Stimulated activated CD8-positive, alpha-beta memory T cell treated with anti-CD3 and anti-CD28 coated beads, Interleukin-12 subunit alpha, Interleukin-12 subunit beta, amount 100 ng/mL, for 1 hour (primary cell): ENCODE data around the gene UNC80.
A peak's percentile ranks its signal among the peaks of the same experiment; 100 is the strongest.

ENCODE experiments used
- DNase-seq: peaks from one replicate; pipeline ENCODE4 v3.0.0-alpha.2; 2020; ENCODE audit warnings: low read depth

Gene UNC80

DNA sequence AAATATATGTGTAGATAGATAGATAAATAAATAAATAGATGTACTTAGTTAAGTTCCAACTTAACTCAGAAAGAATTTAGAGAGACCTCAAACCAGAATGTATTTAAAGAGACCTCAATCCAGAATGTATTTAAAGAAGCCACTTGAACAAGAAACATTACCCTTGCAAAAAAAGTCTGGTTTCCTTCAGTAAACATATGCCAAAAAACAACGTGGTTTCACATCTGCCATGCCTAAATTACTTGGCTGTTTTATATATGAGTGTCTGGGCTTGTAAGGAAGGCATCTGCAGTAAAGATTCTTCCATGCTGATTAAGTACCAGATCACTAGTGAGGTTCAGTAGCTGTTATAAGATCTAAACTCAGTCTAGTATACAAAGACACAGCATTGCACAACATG lies 201.7 kb downstream of the UNC80 start:
- DNase-seq, result no peak

DNA sequence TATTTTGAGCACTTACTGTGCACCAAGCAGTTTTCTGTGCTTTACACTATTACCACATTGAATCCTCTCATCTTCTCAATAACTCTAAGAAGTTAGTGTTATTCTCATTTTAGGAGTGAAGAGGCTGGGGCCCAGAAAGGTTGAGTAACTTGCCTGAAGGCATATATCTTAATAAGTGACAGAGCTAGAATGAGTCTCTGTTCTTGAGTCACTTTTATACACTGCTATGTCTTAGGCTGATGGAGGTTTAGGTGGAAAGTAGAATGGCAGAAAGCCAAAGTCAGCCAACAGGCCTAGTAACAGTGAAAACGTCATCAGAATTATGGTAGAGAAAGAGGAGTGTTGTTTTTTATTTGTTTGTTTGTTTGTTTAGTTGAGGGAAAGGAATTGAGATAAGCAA lies 202.9 kb downstream of the UNC80 start:
- no peak for DNase-seq

DNA sequence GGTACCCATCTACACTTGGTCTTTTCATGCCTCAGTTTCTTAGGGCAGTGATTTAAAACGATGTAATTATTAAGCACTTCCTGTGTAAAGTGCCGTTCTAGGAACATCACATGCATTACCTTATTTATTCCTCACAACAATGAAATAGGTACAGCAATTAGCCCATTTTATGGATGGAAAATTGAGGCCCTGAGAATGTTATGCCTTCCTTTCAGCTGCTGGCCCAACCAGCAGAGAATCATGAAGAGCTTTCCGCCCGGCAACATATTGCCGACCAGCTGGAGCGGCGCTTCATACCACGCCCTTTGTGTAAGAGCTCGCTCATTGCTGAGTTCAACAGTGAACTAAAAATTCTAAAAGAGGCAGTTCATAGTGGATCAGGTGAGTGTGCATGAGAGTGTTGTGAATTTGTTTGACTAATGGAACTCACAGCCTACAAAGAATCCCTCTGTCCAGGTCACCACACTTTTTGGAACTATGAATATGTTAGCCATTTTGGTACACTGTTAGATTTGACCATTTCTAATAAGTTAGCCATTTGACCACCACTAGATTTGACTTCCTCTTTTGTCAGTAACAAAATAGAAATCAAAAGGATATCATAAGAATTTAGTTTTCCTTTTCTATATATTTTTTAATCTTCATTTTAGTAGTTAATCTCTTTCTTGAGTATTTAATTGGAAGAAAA lies 205.2 kb downstream of the UNC80 start:
- DNase-seq, result no peak

DNA sequence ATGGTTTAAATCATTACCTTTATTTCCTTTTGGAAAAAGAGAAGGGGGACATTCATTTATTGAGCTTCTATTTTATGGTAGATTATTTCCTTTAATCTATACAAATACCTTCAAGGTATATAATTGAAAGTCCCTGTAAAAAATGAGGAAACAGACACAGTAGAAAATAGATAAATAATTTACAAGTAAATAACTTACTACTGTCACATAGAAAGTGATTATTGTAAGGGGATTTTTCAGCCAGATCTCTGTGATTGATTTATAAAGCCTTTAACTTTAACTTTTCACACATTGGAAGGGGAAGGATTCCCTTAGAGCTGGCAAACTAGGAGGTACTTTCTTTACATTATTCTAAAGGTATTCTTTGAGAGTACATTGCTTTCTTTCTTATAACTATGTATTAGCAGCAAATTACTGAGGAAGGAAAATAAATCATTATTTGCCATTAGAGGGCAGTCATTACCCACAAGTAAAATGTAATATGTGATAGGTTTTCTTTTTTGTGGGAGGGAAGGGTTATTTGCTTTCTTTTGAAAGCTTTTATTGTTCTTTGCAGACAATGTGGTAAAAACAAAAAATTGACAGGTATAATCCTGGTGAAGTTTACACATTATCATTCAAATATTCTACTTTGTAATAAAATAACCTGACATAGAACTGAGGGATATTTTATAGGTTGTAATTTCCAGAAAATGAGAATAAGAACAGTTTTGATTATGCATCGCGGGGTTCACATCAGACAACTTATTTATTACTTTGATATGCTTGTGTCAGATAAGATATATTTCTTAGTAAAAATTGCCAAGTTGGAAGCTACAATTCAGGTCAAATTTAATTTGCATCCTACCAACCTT lies 206.0 kb downstream of the UNC80 start:
- no peak for DNase-seq

DNA sequence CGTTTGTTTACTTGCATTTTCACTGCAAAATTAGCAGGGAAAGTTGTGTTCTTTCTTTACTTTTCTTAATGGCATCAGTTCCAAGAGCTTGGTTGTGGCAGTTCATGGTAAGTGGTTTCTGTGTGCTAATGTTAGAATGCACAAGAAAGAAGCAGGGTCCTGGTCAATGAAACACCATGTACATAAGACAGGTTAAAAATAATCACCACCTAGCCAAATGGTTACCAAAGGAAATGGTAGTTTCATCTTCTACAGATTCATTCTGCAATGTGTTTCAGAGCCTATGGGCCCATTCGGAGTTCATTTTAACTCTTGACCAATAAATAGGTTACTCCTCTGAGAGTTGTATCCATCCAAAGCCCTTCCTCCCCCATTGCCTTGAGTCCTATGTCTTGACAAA lies 212.7 kb downstream of the UNC80 start:
- no peak for DNase-seq

DNA sequence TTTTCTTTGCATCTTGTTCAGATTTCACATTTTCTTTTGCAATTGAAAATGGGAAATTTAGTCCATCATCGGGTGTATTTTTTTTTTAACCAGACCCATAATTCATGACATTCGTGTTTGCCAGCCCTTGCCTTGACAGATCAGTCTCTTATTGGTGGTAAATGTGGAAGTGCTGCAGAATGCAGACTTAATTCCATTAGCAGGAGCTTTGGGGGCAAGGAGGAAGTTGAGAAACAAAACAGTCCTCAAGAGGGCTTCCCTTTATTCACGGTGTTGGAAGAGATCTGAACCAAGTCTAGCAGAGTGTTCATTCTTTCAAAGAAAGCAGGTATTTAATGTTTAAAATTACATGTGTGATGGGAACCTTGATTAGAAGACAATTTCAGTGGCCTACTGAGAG lies 214.2 kb downstream of the UNC80 start:
- DNase-seq, result no peak

DNA sequence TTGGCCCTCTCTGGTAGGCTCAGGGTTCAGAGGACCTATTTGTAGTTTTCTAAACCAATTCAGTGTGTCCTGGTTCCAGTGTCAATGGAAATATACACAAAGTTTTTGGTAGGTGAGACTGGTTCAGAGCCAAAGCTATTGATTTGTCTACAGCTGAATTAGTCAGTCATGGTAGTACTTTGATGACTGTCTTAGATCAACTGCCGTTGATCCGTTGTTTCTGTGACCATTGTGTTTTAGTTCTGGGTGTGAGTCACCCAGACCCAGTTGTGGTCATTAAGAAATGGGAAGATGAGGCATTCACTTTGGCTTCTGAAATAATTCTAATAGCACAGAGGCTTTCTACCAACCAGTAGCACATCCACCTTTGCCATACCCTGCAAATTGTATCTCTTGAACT lies 214.8 kb downstream of the UNC80 start:
- no peak for DNase-seq

DNA sequence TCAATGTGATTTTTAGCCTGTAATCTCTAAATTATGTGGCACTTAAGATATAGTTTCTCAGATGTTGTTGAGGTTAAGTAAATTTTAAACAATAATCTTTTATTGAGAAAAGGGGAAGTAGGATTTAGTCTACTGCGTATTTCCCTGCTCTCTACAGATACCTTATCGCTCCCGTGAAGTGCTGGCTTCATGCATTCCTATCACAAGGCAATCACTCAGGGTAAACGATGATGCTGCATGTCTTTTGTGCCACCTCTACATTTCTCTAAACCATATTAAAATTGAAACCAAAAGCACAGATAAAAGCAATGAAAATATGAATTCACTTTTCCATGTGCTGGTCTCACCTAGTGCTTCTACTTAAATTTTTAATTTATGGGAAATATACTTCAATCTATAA lies 216.4 kb downstream of the UNC80 start:
- DNase-seq, result no peak

DNA sequence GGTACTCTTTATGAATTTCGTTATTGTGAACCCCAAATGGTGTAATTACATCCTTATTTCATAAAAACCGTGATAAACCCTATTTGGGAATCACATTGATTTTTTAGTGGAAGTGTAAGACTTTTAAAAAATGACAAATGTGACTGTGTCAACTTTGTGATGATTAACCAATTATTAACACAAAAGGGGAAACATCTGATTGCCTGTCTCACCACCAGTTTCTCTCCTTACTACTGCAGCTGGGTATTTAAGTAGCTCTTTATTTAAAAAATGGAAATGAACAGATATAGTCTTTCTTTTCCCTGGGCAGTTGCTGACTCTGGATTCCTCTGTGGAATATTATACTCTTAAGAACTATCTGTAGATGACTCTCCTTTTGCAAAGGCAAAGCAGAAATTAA lies 219.2 kb downstream of the UNC80 start:
- no peak for DNase-seq

DNA sequence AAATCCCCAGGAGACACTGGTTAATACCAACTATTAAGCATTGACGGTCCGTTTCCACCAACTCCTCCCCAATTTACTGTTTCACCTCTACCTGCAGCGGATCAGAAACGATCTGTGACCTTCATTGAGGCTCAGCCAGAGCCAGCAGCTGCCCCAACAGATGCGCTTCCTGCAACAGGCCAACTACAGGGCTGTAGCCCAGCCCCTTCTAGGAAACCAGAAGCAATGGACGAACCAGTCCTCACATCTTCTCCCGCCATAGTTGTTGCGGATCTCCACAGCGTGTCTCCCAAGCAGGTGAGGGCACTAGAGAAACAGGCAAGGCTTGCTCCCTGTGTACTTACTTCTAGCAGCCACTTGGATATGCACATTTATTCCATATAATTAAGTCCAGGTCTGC lies 222.3 kb downstream of the UNC80 start:
- no peak for DNase-seq

DNA sequence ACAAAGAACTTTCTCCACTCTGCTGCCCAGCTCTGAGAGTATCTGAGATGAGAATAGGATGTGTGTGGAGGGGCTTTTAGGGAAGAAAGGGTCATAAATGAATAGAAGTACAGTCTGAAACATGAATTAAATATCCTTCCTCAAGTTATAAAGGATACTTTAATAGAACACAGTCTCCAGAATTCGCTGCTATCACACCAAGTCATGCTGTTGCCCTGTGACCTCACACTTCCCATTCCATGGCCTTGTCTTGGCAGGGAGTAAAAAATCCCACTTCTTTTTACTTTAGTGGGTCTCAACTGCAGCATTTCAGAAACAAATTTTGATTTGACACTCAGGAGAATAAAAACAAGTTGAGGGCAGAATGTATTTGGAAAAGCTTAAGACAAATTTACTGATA lies 227.0 kb downstream of the UNC80 start:
- no peak for DNase-seq

DNA sequence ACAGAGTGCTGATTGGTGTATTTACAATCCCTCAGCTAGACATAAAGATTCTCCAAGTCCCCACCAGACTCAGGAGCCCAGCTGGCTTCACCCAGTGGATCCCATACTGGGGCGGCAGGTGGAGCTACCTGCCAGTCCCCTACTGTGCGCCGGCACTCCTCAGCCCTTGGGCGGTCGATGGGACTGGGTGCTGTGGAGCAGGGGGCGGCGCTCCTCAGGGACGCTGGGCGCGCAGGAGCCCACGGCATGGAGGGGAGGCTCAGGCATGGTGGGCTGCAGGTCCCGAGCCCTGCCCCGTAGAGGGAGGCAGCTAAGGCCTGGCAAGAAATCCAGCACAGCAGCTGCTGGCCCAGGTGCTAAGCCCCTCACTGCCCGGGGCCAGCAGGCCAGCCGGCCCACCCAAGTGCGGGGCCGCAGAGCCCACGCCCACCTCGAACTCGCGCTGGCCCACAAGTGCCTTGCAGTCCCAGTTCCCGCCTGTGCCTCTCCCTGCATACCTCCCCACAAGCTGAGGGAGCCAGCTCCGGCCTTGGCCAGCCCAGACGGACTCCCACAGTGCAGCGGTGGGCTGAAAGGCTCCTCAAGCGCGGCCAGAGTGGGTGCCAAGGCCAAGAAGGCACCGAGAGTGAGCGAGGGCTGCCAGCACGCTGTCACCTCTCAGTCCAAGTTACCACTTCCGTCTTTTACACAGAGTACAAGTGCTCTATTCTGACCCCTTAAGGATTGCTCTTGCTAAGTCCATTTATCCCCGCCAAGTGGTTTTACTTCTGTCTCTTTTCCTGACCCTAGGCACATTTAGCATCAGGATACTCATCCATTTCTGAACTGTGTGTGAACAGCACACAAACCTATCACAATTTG lies 229.1 kb downstream of the UNC80 start:
- DNase-seq, result no peak

DNA sequence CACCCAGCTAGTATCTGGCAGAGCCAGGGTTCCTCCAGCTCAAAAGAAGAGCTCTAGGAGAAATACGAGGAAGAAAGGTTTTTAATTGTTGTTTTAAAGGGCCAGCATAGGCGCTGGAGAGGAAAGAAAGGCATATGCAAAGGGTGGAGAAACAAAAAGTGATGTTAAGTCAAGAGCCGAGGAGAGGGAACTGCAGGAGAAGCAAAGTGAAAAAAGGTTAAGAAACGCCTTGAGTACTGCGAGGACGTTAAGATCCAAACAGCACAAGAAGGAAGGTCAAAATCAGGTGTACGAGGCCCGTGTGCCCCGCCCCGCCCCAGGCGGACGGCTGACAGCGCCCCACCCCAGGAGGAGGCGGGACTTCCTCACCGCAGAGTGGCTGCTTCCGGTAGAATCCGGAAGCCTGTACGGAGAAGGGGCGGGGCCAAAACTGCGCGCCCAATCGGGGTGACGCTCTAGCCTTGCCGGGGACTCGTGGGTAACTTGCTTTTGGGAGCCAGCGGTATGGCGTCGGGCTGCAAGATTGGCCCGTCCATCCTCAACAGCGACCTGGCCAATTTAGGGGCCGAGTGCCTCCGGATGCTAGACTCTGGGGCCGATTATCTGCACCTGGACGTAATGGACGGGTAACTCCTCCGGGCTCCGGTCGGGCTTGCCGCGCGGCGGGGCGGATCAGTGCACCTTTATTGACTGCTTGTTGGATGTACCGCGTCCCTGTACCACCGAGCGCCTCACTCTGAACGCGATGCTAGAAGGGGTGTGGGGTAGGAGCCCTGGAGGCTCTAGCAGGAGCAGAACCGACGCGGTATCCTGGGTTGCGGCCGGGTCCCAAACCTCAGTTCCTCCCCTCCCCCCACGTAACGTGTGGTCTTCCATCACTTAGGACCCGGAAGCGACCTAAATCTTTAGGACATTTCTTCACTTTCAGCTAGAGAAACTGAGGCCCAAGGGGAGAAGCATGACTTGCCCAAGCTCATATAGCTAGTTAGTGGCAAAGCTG lies 230.8 kb downstream of the UNC80 start, which contains the start of gene RPE:
Gene RPE, plus strand, starts transcription at position 481 of the 1,000 bp plus-strand sequence. Its CDS starts 24 bp downstream, at position 505.
- DNase-seq, result peak; percentile 97

DNA sequence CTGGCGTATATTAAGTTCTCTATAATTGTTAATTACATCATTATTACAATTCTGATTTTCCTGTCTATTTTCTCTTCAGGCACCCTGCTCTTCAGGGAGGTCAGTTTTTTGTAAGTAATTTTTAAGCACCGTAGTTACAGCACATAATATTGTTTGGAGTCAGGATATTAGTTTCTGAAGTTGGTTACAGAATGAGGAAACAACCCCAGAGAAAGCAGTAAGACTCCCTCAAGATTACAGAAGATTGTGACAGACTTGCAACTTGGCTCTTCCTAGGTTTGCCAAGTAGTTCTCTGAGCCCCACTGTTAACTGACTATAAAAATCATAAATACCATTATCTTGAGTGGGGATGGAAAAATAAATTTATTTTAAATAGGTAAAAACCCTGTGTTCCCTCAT lies 231.7 kb downstream of the UNC80 start:
- DNase-seq, result no peak

DNA sequence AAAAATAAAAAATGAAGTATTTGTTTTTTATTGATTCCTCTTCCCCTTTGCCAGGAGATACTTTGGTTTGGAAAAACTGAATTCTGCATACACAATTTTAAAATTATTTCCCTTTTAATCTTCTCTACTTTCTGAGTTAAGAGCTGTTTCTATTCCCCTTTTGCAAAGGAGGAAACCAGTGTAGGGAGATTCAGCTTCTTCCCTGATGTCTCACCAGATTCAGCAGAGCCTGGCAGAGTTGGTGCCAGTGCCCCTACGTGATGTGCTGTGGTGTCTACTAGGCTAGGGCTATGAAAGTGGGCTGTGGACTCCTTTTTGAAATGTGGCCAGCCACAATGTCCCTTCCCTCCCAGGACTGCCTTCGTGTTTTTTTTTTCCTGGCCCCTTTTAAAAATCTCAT lies 233.2 kb downstream of the UNC80 start:
- no peak for DNase-seq

DNA sequence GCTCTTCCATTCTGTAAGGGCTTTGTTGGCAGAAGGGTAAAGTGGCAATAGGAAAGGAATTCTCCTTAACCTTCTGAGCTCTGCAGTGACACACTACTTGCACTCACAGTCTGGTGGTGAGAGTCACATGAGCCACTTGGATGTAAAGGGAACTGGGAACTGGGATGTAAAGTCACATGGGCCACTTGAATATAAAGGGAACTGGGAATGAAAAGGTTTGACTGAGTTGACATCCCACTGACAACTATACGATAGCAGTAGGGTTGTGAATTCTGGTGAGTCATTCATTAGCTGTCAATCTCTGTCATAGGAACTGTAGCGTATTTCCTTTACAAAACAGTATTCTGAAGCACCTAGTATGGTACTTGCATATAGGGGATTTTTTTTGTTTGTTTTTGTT lies 236.3 kb downstream of the UNC80 start:
- no peak for DNase-seq

DNA sequence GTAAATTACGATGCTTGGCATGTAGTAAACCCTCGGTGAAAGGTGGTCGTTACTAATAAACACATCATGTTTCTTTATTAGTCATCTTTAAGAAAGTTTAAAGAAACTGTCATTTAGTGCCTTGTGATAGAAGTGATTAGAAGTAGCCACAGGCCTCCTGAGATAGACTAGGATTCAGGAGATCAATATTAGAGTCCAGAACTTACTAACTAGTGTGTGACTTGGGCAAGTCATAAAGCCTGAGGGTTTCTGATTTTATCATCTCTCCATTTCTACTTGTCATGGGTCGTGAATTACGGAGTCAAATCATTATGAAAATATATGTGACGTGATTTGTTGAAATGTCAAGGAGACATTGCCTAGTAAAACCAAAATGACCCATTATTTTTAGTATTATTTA lies 237.5 kb downstream of the UNC80 start:
- DNase-seq, result no peak

DNA sequence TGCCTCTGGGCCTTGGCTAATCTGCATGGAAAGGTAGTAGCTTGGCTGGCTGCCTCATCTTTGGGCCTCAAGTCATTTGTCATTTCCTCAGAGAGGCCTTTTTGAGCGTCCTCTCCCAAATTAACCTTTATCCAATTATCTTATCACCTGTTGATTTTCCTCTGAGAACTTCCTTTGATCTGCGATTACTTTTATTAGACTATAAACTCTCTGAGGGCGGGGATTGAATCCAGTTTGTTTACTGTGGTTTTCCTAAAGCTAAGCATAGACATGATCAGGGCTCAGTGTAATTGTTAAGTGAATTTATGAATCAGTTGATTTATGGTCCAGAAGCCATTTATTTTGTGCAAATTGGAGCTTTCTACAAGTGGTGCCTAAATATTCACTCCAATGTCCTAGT lies 238.3 kb downstream of the UNC80 start:
- no peak for DNase-seq

DNA sequence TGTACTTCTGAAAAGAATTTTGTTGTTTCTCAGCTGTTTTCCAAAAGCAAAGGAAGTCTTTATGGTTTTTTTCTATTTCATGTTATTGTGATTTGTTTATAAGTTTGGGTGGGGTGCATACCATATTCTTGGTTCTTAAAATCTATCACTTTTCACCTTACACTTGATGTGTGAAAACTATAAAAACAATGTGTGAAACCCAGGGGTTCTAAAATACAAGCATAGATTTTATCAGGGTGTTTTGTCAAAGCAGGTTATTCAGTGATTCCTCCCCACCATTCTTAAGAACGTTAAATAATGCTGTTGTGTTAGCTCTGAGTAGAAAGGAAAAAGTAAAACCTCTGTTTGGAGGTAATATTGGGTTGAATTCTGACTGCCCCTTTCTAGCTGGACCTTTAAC lies 248.5 kb downstream of the UNC80 start:
- DNase-seq, result no peak

DNA sequence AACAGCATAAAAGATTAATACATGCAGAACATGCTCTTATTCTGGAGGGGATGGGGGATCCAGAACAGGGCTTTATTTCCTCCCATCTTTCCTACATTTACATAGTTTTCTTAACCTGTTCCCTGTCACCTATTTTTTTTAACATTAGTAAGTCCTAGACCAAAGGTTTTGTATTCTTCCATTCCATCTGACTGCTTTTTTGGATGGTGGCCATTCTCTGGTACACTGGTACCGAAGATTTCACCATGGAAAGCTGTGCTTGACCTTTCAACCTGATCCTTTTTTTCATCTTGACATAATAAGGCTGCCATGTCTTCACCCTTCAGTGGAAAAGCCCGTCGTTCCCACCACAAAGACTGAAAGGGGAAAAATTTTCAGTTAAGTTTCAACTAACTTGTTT lies 251.2 kb downstream of the UNC80 start:
- DNase-seq, result no peak

DNA sequence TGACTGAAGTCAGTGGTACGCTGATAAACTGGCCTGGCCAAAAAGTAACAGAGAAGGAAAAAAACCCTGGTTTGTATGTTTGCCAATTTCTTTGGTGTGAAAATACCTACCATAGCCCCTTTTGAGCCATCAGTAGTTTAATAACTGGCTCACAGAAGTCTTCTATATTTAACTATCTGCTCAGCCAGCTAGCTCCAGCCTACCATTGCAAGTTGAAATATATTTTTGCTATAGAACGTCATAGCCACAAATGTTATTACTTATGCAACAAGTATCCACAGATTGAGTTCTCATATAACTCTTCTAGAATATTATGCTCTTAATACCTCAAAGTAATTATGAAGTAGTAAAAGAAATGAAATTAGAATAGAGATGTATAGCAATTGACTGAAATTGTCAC lies 256.0 kb downstream of the UNC80 start:
- no peak for DNase-seq
